Measurements from ENCODE around the gene MRPL20.

Gene MRPL20

DNA sequence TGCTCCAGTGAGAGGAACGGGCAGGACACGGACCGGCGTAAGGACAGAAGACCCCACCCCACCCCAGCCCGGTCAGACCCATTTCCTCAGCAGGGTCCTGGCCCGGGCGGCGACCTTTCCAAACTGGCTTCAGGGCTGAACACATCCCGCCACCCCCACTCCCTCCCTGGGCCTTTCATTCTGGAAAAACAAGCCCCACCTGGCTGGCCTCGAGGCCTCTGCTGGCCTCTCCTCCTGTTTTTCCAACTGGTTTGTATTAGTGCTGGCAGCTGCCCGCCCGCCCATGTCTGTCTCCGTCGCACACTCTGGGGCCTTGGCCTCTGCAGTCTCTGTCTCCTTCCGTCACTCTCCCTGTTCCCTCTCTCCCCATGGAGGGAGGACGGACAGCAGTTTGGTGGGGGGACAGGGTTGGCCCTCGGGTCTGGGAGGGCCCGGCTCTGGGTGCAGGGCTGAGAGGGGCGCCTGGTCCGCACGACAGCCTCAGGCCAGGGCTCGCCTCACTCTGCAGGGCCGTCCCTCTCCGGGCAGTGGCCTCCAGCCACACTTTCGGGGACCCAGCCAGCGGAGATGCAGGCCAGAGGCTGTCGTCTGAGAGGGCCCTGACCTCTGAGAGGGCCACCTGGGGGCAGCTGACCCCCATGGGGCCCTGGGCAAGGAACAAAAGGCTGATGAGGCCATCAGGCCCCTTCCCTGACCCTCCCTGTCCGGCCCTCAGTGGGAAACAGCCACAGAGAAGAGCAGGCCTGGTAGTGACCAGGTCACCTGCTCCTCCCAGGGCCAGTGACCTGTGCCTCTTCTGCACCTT is 47.2 kb downstream of the MRPL20 start:
- DNase-seq: no peak

DNA sequence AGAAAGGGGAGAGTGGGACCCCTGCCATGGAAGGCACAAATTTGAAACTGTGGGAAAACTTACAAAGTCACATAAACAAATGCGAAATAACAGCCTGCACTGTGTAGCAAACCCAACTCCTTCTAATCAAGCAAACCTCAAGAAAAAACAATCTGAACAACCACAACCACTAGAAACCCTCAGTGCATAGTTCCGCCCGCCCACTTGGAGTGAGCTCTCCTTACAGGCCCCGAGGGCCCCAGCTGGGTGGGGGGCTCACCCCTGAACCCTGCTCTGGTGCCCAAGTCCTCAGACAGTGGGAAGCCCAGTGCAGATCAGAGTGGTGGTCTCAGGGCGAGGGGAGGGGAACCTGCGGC is 47.8 kb downstream of the MRPL20 start:
- DNase-seq: no peak

- DNase-seq: no peak
These were observed 48.4 kb downstream of the MRPL20 start, which contains the start of gene MXRA8 for GRCh38 chr1:1358433-1359271. MXRA8 (minus strand) TSS chr1:1358555; CDS start chr1:1358504, 51 bp downstream.

DNA sequence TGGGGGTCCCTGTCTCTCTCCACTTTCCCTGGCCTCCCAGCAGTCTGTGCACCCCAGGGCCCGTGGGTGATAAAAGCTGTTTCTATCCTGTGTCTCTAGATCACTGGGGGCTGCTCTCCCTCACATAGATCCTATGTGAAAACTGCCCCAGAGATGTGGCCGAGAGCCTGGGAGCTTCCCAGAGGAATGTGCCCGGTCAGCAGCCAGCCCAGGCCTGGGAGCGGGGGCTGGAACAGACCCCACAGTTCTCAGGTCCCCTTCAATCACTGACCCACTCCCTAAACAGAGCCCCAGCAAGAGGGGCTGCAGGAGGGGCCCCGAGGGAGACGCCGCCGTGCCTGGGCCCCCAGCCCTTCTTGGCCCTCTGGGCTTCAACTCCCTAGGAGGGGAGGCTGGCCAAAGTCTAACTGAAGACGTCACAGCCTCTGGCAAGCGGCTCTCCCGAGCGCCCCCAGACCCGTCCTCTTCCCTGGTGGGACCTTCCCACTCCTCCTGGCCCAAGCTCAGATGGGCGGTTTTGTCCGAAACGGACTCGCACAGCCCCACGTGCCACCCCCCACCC is 49.1 kb downstream of the MRPL20 start:
- no peak for DNase-seq

DNA sequence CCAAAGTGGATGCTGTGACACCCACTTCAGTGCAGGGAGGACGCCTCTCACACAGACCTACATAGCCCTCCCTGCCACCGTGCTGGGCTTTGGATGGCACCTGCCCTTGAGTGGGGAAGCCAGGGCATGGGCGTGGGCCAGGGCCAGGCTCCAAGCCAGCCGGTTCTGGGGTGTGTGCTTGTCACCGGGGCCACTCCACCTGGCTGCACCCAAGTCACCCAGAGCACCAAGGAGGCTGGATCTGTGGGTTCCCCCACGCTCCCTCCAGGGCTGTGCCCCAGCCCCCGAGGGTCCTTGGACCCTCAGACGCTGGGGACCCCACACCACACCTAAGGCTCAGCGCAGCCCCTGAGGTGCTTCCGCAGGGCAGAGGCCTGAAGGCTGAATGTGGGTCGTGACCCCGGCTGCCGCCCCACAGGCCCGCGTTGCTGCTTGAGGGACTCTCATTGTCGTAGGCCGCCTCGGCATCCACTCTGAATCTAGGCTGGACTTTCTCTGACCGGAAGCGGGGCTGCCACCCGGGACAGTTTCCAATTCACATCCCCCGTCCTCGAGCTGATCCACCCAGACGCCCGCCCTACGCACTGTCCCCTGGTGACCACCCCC is 50.2 kb downstream of the MRPL20 start:
- DNase-seq: no peak

GRCh38 chr1:1356166-1356795 is 50.8 kb downstream of the MRPL20 start:
- no peak for DNase-seq

DNA sequence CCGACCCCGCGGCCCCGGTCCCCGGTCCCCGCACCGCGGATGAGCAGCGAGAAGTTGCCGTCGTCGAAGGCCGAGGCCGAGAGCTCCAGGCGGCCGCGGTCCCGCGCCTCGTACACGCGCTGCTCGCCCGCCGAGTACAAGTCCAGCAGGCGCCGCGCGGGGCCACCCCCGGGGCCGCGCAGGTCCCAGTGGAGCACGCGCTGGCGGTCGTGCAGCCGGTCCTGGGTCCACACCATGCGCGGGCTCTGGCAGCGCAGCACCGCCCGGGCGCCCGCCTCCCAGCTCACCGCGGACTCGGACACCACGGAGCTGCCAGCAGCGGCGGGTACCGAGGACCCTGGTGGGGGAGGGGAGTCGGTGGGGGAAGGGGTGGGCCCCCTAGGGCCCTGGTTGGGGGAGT is 51.7 kb downstream of the MRPL20 start:
- DNase-seq: no peak

DNA sequence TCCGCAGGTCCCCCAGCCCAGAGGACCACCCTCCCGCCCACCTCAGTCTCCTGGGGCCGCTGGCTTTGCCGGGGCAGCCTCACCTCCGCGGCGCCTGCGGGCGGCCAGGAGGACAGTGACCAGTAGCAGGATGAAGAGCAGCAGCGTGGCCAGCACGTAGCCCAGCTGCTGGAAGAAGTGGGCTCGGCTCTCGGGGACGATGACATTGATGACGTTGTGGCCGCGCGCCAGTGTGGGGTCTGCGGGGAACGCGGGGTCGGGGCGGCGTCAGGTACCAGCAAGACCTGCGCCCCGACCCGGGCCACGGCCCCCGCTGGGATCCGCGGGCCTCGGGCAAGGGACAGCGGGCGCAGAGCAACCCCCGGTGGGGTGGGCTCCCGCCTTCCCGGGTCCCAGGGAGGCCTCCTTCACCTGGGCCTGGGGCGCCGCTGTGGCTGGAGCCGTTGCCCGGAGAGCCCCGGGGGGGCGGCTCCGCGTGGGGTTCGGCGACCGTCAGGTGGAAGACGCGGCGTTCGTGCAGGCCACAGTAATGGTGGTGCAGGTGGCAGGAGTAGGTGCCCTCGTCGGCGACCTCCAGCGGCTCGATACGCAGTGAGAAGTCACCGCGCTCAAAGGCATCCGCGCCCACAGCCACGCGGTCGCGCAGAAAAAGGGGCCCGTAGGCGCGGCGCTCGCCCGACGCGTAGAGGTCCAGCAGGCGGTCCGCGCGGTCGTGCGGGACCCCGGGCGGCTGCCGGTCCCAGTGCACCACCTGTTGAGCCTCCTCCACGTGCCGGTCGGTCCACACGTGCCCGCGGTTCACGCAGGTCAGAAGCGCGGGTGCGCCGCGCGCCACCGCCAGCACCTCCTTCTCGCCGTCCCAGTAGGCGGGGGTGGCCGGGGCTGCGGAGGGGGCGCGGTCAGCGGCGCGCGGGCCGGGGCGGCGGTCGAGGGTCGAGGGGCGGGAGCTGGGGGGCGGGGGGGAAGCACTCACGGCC is 52.5 kb downstream of the MRPL20 start:
- DNase-seq: no peak

DNA sequence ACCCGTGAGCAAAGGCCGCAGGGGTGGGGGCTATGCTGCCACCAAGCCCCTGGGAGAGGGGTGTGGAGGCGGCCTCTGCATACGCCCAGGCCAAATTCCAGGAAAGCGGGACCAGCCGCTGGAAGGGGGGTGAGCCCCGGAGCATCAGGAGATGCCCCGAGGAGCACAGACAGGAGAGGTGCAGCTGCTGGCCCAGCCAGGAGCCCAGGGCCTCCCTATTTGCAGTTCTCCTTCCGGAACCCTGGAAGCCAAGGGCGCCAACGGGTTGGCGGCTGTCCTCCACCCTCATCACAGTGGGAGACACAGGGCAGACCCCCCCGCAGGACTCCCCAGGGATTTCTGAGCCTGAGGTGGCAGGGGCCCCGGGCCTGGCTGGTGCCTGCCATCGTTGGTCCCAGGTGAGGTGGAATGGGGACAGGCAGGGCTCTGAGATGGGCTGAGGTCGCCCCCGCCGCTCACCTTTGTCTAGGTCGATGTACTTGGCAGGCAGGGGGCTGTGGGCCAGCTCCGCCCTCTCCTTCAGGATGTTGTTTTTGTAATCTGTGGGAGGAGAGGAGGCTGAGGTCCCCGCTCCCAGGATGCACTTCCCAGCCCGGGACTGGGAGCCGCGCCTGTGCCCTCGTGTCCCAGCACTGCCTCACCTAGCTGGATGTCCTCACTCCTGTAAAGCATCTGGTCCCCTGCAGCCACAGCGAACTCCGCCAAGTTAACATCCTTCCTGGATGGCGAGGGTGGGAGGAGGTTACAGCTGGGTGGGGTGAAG is 53.5 kb downstream of the MRPL20 start:
- DNase-seq: peak; percentile 46

GRCh38 chr1:1352786-1353388 is 54.2 kb downstream of the MRPL20 start:
- DNase-seq: no peak
